HG03558 (cell line): ENCODE measurements around the gene PSAPL1.

Experiments
- ATAC-seq: cut with Tn5 transposase; IDR thresholded peaks from one replicate; pipeline ENCODE4 v1.9.1; 2021; ENCODE audit warnings: moderate number of reproducible peaks; ENCODE audit not compliant: unreplicated experiment; ENCODE audit errors: extremely low read depth

The PSAPL1 gene

GRCh38 chr4:7432531-7433375 is 2.0 kb downstream of the PSAPL1 start:
- no peak for ATAC-seq

- ATAC-seq: no peak
Observed at GRCh38 chr4:7431696-7432530, 2.8 kb downstream of the PSAPL1 start.

GRCh38 chr4:7430965-7431695 is 3.6 kb downstream of the PSAPL1 start:
- ATAC-seq: no peak

GRCh38 chr4:7430368-7430964 is 4.3 kb downstream of the PSAPL1 start:
- no peak for ATAC-seq

GRCh38 chr4:7429601-7430078 is 5.1 kb downstream of the PSAPL1 start:
- no peak for ATAC-seq

GRCh38 chr4:7429069-7429416 is 5.7 kb downstream of the PSAPL1 start:
- no peak for ATAC-seq

GRCh38 chr4:7428261-7429068 is 6.3 kb downstream of the PSAPL1 start:
- no peak for ATAC-seq

- no peak for ATAC-seq
Observed at GRCh38 chr4:7427831-7428260, 6.9 kb downstream of the PSAPL1 start.

- ATAC-seq: no peak
Observed at GRCh38 chr4:7427361-7427760, 7.4 kb downstream of the PSAPL1 start.

- no peak for ATAC-seq
Observed at GRCh38 chr4:7426525-7427171, 8.1 kb downstream of the PSAPL1 start.

- no peak for ATAC-seq
Observed at GRCh38 chr4:7425591-7426468, 8.9 kb downstream of the PSAPL1 start.

GRCh38 chr4:7425124-7425523 is 9.6 kb downstream of the PSAPL1 start:
- no peak for ATAC-seq

GRCh38 chr4:7424553-7425111 is 10.1 kb downstream of the PSAPL1 start:
- no peak for ATAC-seq

- ATAC-seq: no peak
Observed at GRCh38 chr4:7423801-7424552, 10.8 kb downstream of the PSAPL1 start.

GRCh38 chr4:7423391-7423790 is 11.3 kb downstream of the PSAPL1 start:
- ATAC-seq: no peak

- ATAC-seq: no peak
Observed at GRCh38 chr4:7422898-7423180, 11.9 kb downstream of the PSAPL1 start.
